SW480 (cell line): Measurements from ENCODE around the gene NRBF2.
"Not testable (repeated sequence)": the region's sequence is repeated elsewhere in the genome, so short reads cannot be mapped to it uniquely, and the experiment has no call there.

ENCODE experiments used
- DNase-seq: peaks from one replicate; pipeline ENCODE4 v3.0.0-alpha.2; 2016; ENCODE audit warnings: low spot score

Gene NRBF2

GRCh38 chr10:63119041-63119440 lies 14.1 kb upstream of the NRBF2 start:
- no peak for DNase-seq

DNA sequence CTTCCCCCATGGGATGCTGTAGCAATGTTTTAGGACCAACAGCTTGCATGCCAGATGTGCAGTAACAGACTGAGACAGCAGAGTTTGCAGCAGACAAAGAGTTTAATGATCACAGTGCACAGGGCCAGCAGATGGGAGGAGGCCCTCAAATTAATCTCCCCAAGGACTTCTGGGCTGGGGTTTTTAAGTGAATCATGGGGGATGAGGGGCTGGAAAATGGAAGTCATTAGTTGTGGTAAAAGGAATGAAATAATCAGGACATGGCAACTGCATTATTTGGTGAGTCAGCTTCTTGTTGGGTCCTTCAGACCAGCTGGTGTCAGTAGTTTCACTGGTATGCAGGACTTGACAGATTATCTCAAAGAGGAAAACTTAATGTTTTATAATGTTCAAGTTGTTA lies 12.6 kb upstream of the NRBF2 start:
- no peak for DNase-seq

DNA sequence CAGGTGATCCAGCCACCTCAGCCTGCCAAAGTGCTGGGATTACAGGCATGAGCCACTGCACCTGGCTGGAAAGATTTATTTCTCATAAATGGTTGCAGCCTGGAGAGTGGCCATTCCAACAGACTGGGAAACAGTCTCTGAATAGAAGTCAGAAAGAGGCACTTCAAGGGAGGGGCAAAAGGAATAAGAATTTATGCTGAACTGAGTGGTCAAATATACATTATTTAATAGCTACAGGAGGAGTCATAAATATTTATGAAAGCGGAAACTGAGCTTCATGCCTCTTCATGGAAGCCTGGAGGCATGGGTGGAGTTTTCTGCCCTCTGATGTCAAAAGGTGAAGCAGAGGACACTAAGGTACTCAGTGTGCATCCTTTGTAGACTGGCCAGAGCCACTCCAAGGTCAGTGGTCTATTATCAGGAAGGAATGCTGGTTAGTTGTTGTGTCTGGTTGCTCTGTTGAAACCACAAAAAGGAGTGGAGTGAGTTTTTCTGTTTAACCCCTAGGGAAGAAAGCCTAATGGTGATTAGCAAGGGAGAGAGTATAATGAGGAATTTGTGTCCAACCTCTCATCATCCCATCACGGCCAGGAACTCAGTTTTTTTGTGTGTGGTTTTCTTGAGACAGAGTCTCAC lies 9.3 kb upstream of the NRBF2 start:
- no peak for DNase-seq

DNA sequence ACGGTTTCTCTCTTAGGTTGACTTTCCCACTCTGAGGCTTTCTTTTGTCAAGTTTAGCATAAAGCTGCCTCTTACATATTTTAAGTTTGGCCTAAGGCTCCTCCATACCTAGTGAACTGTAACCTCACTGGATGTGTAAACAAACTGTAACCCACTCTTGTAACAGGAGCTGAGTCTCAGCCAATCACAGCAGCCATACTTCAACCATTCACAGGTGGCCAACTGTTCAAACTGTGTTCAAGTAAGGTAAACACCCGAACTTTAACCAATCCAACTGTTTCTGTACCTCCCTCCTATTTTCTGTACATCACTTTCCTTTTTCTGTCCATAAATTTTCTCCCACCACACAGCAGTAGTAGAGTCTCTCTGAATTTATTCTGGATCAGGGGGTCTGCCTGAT lies 7.7 kb upstream of the NRBF2 start:
- DNase-seq = no peak

DNA sequence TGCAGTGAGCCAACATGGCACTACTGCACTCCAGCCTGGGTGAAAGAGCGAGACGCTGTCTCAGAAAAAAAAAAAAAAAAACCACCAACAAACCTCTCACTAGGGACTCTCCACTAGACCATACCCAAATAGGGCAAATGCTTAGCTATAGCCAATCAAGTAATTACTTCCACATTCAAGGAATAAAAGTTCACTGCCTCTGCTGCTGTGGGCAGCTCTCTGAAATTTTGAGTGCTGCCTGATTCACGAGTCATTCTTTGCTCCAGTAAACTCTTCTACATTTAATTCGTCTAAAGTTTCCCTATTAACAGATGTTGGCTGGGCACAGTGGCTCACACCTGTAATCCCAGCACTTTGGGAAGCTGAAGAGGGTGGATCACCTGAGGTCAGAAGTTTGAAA lies 4.7 kb upstream of the NRBF2 start:
- DNase-seq = no peak

DNA sequence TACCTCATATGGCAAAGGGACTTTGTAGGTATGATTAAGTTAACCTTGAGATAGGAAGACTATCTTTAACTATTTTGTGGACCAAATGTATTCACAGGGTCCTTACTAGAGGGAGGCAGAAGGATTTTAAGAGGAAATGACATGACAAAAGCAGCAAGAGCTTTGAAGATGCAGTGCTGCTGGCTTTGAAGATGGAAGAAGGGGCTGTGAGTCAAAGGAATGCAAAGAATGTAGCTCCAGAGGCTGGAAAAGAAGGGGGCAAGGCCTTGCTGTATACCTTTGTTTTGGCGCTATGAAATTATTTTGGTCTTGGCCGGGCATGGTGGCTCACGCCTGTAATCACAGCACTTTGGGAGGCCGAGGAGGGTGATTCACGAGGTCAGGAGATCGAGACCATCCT lies 3.2 kb upstream of the NRBF2 start:
- DNase-seq = no peak

GRCh38 chr10:63132651-63133055 lies 475 bp upstream of the NRBF2 start:
- DNase-seq = no peak

DNA sequence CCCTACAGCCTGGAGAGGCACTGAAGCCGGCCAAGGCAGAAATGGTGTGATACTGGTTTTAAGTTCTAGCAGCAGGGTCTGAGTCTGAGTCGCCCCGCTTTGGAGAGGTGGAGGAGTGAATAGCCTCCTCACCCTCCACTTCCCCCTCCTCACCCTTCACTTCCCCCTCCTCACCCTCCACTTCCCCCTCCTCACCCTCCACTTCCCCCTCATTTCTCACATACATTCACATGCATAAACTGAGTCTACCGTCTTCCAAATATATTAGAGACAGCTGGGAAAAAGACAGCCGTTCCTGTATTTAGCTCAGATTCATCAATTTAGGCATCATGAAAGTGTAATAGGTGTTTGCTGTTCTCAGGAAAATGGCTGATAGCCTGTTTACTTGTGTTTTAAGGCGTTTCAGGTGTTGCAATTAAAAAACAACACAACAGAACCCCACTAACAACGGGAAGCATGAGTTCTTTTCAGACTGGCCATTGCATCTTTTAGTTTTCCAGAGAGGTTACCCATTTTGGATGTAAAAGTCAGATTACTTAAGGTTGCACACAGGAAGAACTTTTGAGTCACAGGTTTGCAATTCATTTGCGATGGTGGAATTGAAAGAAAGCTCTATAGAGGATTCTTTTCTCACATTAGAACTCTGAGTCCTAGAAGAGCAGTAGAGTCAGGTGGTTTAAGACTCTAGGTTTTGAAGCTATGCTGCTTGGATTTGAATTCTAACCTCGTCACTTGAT lies 861 bp downstream of the NRBF2 start:
- DNase-seq = no peak

GRCh38 chr10:63137306-63137705 lies 4.2 kb downstream of the NRBF2 start:
- no peak for DNase-seq

- DNase-seq = no peak
These were observed 6.9 kb downstream of the NRBF2 start for GRCh38 chr10:63140077-63140476.

DNA sequence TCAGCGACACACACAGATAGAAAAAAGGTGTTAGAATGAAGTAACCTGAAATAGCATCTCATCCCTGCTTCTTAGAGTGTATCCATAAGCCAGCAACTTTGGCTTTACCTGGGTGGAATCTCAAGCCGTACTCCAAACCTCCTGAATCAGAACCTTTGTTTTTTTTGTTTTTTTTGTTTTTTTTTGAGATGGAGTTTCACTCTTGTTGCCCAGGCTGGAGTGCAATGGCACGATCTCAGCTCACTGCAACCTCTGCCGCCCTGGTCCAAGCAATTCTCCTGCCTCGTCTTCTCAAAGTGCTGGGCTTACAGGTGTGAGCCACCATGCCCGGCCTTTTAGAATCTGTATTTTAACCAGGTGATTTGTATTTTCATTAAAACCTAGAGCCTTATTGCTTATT lies 9.0 kb downstream of the NRBF2 start:
- DNase-seq = no peak

DNA sequence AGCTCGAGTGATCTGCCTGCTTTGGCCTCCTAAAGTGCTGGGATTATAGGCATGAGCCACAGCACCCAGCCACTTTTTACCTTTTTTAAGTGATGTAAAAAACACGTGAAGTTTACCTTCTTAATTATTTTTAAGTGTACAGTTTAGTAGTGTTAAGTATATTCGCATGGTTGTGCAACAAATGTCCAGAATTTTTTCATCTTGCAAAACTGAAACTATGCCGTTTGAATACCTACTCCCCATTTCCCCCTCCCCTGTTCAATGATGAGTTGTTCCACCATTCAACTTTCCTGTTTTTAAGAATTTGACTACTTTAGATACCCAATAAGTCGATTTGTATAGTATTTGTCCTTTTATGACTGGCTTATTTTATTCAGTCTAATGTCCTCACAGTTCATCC lies 10.9 kb downstream of the NRBF2 start:
- no peak for DNase-seq

- DNase-seq = no peak
These were observed 12.7 kb downstream of the NRBF2 start for GRCh38 chr10:63145782-63146181.

DNA sequence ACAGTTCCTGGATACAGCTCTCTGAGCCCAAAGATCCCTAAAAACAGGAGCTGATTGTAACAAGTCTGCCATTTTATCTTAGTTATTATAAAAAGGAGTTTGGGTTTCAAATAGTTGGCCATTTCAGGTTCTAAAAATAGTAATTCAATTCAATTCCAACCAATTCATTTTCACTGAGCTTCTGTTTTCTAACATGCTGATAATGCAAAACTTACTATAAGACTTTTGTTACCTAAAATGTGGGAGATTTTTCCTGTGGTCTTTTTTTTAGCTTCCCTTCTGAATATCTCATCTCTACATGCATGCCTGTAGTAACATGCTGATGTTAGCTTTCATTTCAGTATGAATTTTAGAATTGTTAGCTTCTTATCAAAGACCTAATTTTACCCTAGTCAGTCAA lies 13.4 kb downstream of the NRBF2 start:
- no peak for DNase-seq

DNA sequence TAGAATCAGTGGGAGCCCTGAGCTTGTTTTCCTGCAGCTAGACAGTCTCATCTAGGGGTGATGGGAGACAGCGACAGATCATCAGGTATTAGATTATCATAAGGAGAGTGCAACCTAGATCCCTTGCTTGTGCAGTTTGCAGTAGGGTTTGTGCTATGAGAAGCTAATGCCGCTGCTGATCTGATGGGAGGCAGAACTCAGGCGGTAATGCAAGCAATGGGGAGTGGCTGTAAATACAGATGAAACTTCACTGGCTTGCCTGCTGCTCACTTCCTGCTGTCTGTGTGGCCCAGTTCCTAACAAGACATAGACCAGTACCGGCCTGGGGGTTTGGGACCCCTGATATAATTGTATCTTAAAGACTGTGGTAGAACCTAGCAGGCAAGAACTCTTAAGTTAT lies 17.6 kb downstream of the NRBF2 start:
- no peak for DNase-seq

GRCh38 chr10:63153868-63154545 lies 20.9 kb downstream of the NRBF2 start:
- DNase-seq = not testable (repeated sequence)

DNA sequence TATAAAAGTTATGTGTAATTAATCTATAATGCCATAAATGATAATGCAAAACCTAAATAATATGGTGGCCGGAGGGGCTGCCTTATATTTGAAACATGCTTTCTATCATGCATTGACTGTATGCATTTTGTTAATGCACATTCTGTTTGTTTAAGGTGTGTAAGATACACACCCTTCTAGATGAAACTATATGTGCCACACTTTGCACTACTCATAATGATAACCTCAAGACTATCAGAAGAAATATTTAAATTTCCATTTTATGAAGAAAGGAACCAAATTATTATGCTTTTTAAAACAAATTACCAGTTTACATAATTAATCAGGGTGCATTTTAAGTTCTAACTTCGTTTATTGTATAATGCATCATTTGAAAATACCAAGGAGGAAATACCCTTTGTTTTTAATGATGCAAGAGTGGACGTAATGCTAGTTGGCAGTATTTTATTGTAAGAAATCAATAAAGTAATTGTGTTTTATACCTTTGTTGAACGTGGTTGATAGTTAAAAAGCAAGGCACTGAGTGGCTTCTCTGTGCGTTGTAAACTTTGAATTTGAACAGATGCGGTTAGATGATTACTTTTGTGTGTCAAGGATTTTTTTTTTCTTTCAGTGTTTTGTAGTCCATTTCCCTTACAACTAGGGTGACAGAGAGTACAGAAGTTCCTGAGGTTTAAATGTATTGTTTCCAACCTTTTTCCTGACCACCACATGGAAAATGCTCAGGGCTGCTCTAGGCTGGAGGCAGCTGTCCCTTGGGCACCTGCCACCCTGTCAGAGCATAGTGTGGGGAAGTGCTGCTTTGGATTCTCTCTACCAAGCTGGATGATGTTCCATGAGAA lies 21.6 kb downstream of the NRBF2 start:
- DNase-seq = no peak

DNA sequence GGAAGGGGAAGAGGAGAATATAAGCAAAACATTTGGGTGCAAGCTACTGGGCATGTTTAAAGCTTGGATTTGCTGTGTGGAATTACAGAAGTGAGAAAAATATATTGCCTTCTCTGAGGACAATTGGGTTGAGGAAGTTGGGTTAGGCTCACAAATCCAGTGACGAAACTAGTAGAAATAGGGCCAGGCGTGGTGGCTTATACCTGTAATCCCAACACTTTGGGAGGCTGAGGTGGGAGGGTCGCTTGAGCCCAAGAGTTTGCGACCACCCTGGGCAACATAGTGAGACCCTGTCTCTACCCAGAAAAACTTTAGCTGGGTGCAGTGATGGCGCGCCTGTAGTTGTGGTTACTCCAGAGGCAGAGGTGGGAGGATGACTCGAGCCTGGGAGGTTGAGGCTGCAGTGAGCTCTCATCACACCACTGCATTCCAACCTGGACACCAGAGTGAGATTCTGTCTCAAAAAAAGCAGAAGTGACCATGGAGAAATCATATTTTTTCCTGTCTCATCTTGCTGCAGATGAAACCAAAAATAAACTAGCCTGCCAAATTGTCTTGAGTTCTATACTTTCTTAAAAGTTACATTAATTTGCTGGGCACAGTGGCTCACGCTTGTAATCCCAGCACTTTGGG lies 22.4 kb downstream of the NRBF2 start:
- DNase-seq = no peak

GRCh38 chr10:63156236-63156635 lies 23.1 kb downstream of the NRBF2 start:
- DNase-seq = no peak

DNA sequence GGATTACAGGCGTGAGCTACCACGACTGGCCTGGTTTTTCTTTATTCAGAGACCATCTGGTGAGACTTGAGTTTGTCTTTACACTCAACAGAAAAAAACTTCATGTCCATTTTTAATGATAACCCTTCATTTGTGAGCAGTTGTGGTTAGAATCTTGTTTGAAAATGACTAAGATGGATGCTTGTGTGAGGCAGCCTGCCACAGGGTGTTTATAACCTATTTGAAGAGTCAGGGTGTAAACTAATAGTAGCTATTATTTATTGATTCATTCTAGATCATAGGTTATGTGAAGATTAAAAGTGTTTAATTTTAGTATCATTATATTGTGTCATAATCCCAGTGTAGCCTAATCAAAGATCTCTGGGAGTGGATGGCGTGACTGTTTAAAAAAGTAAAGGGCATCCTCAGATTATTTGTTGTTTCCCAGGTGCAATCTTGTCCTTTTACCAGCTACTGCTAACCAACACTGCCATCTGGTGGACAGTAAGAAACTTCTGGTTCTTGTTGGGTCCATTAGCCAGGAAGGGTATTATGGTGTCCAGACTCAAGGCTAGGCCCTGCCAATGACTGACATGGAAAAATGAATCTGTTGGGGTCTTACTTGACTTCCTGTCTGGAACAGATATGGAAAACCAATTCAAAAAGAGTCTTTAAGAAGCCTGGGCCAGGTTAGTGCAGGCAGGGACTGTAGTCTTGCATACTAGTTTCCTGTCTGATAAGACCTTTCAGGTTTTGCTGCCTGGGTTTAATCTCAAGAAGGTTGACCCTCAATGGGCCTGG lies 24.9 kb downstream of the NRBF2 start:
- DNase-seq = peak; percentile 86

- no peak for DNase-seq
These were observed 28.5 kb downstream of the NRBF2 start for GRCh38 chr10:63161592-63161991.
